ENCODE measurements around the gene CADM2.

DNA sequence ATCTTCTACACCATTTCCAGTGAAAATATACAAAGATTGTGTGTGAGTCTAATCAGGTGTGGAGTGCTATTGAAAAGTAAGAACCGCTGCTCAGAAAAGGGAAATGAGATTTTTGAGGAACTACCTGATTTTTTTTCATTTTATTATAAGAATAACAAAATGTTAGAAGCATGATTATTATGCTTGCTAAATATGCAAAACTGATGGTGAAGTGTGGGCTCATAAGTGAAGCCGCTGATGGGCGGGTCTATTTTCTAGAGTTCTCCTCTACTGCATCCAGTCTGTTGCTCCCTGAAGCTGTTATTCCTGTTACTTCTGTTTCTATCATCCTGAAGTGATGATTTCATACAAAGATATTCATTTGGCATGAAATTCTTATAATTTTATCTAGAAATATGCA lies 612.0 kb downstream of the CADM2 start:
- TF ChIP-seq POLR2AphosphoS5 (IDR thresholded peaks at IDR 0.05; ENCODE audit: insufficient read depth, low read depth, low read length) (no peak), POLR2A (IDR thresholded peaks at IDR 0.05; ENCODE audit: low read depth, low read length) (no peak), EZH2 (IDR thresholded peaks at IDR 0.05; ENCODE audit: borderline replicate concordance, low read depth, low read length, severe bottlenecking) (no peak)
- TF ChIP-seq, protein P1, sequence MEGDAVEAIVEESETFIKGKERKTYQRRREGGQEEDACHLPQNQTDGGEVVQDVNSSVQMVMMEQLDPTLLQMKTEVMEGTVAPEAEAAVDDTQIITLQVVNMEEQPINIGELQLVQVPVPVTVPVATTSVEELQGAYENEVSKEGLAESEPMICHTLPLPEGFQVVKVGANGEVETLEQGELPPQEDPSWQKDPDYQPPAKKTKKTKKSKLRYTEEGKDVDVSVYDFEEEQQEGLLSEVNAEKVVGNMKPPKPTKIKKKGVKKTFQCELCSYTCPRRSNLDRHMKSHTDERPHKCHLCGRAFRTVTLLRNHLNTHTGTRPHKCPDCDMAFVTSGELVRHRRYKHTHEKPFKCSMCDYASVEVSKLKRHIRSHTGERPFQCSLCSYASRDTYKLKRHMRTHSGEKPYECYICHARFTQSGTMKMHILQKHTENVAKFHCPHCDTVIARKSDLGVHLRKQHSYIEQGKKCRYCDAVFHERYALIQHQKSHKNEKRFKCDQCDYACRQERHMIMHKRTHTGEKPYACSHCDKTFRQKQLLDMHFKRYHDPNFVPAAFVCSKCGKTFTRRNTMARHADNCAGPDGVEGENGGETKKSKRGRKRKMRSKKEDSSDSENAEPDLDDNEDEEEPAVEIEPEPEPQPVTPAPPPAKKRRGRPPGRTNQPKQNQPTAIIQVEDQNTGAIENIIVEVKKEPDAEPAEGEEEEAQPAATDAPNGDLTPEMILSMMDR (IDR thresholded peaks at IDR 0.05; ENCODE audit: extremely low read depth in 1 of 2, insufficient read depth in 1 of 2, low read depth in 1 of 2, low read length in 2 of 2) = no peak
